Right atrium auricular region (tissue), 2 donors: ENCODE measurements around the gene PTPN1. TPM values are rescaled to one million over a fixed set of nuclear protein-coding genes. Genes with fewer than 3 reads are reported as not detected.
"Not testable (repeated sequence)": the region's sequence is repeated elsewhere in the genome, so short reads cannot be mapped to it uniquely, and the experiment has no call there.

ENCODE experiments used
- DNase-seq: peaks from one replicate; pipeline ENCODE4 v3.0.0-alpha.2; 2019; ENCODE audit warnings: low spot score
- H3K27ac ChIP-seq, 2 donors: fragments of 200-600 bp; sonication (generic); 1 replicate in 1 of 2; 2 replicates in 1 of 2; pipeline ENCODE4 v1.5.1; 2016 to 2019
- H3K27me3 ChIP-seq, 2 donors: fragments of 200-600 bp; sonication (generic); one replicate each; pipeline versions ENCODE4 v1.5.1 to v1.6.0; 2017 to 2019
- H3K36me3 ChIP-seq: fragments of 200-600 bp; sonication (generic); one replicate; pipeline ENCODE4 v1.5.1; 2016
- H3K4me1 ChIP-seq, 2 donors: fragments of 200-600 bp; sonication (generic); one replicate each; pipeline versions ENCODE4 v1.5.1 to v1.6.0; 2017 to 2019
- H3K4me3 ChIP-seq, 2 donors: fragments of 200-600 bp; sonication (generic); 1 replicate in 1 of 2; 2 replicates in 1 of 2; pipeline ENCODE4 v1.5.1; 2017 to 2019; ENCODE audit warnings: mild to moderate bottlenecking in 1 of 2, moderate library complexity in 1 of 2
- H3K9me3 ChIP-seq, 2 donors: fragments of 200-600 bp; sonication (generic); one replicate each; pipeline ENCODE4 v1.5.1; 2019
- total RNA-seq, 2 donors: library from RNA; depleted of rRNA; stranded (reverse); fragments of >200 nt; gene quantifications; one replicate each; pipeline ENCODE4 v1.1.0, GENCODE V29; 2016
- TF ChIP-seq, protein P1 (sequence below), 2 donors: fragments of 200-600 bp; sonication (generic); IDR thresholded peaks; one replicate each; pipeline ENCODE4 v1.5.1; 2019; ENCODE audit warnings: antibody characterized with exemption in 2 of 2

PTPN1 gene
- total RNA-seq, 2 donors from 2014 or later, result 28.1 to 38.7 TPM

DNA sequence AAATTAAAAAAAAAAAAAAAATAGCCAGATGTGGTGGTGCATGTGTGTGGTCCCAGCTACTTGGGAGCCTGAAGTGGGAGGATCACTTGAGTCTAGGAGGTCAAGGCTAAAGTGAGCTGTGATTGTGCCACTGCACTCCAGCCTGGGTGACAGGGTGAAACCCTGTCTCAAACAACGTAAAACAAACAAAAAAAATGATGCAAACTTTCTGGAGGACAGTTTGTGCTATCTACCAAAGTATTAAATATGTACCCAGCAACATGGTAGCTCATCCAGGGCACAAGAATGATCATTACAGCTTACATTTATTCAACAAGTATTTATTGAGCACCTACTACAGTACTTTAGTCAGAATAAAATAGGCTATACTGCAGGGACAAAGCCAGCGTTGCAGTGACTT lies 40.4 kb upstream of the PTPN1 start:
- TF ChIP-seq, protein P1, sequence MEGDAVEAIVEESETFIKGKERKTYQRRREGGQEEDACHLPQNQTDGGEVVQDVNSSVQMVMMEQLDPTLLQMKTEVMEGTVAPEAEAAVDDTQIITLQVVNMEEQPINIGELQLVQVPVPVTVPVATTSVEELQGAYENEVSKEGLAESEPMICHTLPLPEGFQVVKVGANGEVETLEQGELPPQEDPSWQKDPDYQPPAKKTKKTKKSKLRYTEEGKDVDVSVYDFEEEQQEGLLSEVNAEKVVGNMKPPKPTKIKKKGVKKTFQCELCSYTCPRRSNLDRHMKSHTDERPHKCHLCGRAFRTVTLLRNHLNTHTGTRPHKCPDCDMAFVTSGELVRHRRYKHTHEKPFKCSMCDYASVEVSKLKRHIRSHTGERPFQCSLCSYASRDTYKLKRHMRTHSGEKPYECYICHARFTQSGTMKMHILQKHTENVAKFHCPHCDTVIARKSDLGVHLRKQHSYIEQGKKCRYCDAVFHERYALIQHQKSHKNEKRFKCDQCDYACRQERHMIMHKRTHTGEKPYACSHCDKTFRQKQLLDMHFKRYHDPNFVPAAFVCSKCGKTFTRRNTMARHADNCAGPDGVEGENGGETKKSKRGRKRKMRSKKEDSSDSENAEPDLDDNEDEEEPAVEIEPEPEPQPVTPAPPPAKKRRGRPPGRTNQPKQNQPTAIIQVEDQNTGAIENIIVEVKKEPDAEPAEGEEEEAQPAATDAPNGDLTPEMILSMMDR (IDR thresholded peaks at IDR 0.05), result no peak
- H3K27me3 ChIP-seq, result no peaks in the 10 kb centered on the region
- H3K9me3 ChIP-seq, result no peaks in the 10 kb centered on the region
- no peak for DNase-seq
- no peaks in the 10 kb centered on the region for H3K36me3 ChIP-seq
- H3K4me1 ChIP-seq, result peaks cover 0 to 12% of the 10 kb centered on the region in 2 donors
- no peak overlapping the region for H3K4me3 ChIP-seq
- H3K27ac ChIP-seq, result no peak overlapping the region

DNA sequence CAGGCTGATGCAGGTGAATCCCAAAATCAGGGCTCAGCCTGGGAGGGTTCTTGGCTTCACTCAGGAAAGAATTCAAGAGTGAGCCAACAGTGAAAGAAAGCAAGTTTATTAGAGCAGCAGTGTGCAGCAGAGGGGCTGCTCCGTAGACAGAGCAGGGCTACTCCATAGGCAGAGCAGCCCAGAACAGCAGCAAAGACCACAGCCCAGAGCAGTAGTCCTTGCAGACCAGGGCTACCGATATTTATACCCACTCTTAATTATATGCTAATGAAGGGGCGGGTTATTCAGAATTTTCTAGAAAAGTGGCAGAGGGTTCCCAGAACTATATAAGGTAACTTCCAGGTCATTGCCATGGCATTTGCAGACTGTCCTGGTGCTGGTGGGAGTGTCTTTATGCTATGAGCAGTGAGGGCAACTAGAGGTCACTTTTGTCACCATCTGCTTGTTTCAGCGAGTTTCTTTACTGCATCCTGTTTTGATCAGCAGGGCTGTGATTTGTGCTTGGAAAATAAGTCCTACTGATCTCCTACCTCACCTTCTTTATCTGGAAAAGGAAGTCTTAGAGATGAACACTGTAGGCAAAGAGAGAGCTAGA lies 39.8 kb upstream of the PTPN1 start:
- H3K9me3 ChIP-seq, result no peaks in the 10 kb centered on the region
- peaks cover 0 to 16% of the 10 kb centered on the region in 2 donors for H3K4me1 ChIP-seq
- no peak for DNase-seq
- TF ChIP-seq, protein P1 (IDR thresholded peaks at IDR 0.05), result no peak
- H3K27me3 ChIP-seq, result no peaks in the 10 kb centered on the region
- no peak overlapping the region for H3K27ac ChIP-seq
- H3K36me3 ChIP-seq, result no peaks in the 10 kb centered on the region
- H3K4me3 ChIP-seq, result no peak overlapping the region

DNA sequence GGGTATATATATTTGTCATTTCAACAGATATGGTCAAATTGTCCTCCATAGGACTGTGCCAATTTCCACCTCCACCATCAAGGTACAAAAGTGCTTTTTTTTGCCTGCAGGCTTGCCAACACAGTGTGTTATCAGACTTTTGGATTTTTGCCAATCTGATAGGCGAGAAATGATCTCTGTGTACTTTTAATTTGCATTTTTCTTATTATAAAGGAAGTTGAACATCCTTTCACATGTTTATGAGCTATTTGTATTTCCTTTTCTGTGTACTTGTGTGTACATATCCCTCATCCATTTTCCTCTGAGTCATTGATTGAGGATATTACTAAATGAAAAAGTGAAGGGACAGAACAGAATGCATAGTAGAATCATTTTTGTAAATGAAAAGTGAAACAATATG lies 39.0 kb upstream of the PTPN1 start:
- Histone ChIP-seq H3K4me3 (no peak overlapping the region), H3K27me3 (no peaks in the 10 kb centered on the region), H3K27ac (no peak overlapping the region), H3K36me3 (no peaks in the 10 kb centered on the region), H3K4me1 (peaks cover 0 to 23% of the 10 kb centered on the region in 2 donors), H3K9me3 (no peaks in the 10 kb centered on the region)
- DNase-seq, result no peak
- TF ChIP-seq, protein P1 (IDR thresholded peaks at IDR 0.05), result no peak

DNA sequence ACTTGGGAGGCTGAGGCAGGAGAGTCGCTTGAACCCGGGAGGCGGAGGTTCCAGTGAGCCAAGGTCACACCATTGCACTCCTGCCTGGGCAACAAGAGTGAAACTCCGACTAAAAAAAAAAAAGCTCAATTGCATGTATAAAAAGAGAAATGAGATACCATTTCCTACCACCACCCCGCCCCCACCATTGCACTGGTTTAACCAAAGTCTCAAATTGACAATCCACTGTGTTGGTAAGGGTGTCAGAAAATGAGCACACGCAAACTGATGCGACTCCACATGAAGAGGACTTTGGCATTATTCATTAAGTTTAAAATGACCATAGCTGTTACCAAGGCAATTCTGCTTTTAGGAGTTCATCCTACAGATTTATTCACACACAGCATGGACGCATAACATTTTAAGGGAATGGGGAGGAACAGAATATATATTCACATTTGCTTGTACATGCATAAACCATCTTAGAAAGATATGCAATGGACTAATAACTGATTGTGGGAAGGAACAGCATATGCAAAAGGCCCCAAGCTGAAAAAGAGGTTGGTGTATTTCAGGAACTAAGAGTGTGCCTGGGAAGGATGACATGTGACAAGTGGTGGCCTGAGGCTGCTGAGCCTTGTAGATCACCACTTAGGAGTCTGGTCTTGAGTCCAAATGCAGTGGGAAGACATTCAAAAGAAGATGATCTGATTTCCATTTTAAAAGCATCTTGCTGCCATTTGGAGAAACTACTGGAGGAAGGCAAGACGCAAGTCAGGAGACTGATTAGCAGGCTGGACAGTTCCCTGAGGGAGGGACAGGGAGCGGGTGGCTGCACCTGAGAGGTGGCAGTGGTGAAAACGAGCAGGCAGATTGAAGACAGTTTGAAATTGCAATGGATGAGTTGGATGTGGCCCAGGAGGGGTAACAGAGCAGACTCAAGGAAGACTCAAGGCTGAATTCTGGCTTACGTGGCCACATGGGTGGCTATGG lies 37.2 kb upstream of the PTPN1 start:
- DNase-seq, result no peak
- H3K4me1 ChIP-seq, result peaks cover 0 to 23% of the 10 kb centered on the region in 2 donors
- no peak overlapping the region for H3K4me3 ChIP-seq
- H3K36me3 ChIP-seq, result no peaks in the 10 kb centered on the region
- no peaks in the 10 kb centered on the region for H3K9me3 ChIP-seq
- TF ChIP-seq, protein P1 (IDR thresholded peaks at IDR 0.05), result no peak
- H3K27me3 ChIP-seq, result no peaks in the 10 kb centered on the region
- H3K27ac ChIP-seq, result peak overlapping the region in 1 of 2 donors; percentile 51

DNA sequence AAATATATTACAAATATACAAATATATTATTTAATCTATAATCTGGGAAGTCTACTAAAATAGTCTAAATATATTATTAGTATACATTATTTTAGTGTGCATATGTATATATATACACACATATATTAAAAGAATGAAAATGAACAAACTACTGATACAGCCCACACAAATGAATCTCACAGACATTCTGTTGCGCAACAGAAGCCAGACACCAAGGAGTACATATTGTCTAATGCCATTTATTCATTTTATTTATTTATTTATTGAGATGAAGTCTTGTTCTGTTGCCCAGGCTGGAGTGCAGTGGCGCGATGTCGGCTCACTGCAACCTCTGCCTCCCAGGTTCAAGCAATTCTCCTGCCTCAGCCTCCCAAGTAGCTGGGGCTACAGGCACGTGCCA lies 35.8 kb upstream of the PTPN1 start:
- DNase-seq, H3K9me3 ChIP-seq, H3K36me3 ChIP-seq, H3K4me3 ChIP-seq, H3K27me3 ChIP-seq: not testable (repeated sequence)
- Histone ChIP-seq H3K4me1 (peaks cover 0 to 23% of the 10 kb centered on the region in 2 donors), H3K27ac (peak overlapping the region; percentile 41 to 43)

DNA sequence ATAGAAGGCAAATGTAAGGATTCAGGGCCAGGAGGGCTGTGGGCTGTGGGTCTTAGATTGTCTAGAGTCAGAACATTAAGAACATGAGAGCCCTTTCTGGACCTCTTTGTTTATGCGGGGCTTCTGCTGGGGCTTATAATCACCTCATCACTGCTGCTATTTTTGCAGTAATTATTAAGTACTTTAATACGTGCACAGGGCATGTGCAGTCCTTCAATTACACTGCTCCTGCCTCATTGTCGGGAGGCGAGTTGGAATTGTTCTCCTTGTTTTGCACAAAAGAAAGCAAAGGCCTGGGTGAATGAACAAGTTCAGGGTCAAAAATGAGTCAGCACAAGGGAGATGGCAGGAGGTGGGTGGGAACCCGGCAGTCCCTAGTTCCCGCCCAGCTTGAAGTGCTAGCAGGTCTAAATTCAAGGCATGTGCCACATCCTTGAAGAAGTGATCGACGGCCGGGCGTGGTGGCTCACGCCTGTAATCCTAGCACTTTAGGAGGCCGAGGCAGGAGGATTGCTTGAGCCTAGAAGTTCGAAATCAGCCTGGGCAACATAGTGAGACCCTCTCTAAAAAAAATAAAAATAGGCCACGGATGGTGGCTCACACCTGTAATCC lies 34.4 kb upstream of the PTPN1 start:
- H3K27me3 ChIP-seq, result no peaks in the 10 kb centered on the region
- peak overlapping the region; percentile 44 to 58 for H3K27ac ChIP-seq
- H3K4me1 ChIP-seq, result peaks cover 0 to 17% of the 10 kb centered on the region in 2 donors
- H3K9me3 ChIP-seq, result no peaks in the 10 kb centered on the region
- no peak overlapping the region for H3K4me3 ChIP-seq
- TF ChIP-seq, protein P1 (IDR thresholded peaks at IDR 0.05), result no peak
- DNase-seq, result no peak
- H3K36me3 ChIP-seq, result no peaks in the 10 kb centered on the region
